ENCODE measurements around the gene PRR15L. TPM values are rescaled to one million over a fixed set of nuclear protein-coding genes. Genes with fewer than 3 reads are reported as not detected.
"Not testable (repeated sequence)": the region's sequence is repeated elsewhere in the genome, so short reads cannot be mapped to it uniquely, and the experiment has no call there.

The PRR15L gene
- under 1 TPM in 5 of 10 donors, not detected in 5; 0.14 to 0.42 (median 0.26) TPM for polyA plus RNA-seq (ENCODE audit: insufficient read length in 10 of 10)
- long read RNA-seq, donor 1, result 0 reads
- long read RNA-seq, donor 2, result 0 reads
- long read RNA-seq, donor 3, result 0 reads
- long read RNA-seq, donor 4, result 0 reads
- long read RNA-seq, donor 5, result 0 reads
- long read RNA-seq, donor 6, result 0 reads
- long read RNA-seq, donor 7, result 0 reads
- long read RNA-seq, donor 8, result 0 reads
- long read RNA-seq, donor 9, result 0 reads

- DNase-seq, result no peak
Observed at GRCh38 chr17:47957591-47958490, at the start of gene PRR15L. Gene PRR15L (minus strand): TSS chr17:47957883. CDS start chr17:47953234, 4,649 bp downstream.

GRCh38 chr17:48006936-48007709, 49.4 kb upstream of the PRR15L start:
- no peak for DNase-seq

- no peak for DNase-seq
Observed at GRCh38 chr17:48004983-48005382, 47.3 kb upstream of the PRR15L start.

- peak in 1 of 3 donors; percentile 24 for DNase-seq
Observed at GRCh38 chr17:48003417-48004151, 45.9 kb upstream of the PRR15L start.

GRCh38 chr17:48002916-48003416, 45.3 kb upstream of the PRR15L start:
- DNase-seq, result no peak

GRCh38 chr17:48002266-48002915, 44.7 kb upstream of the PRR15L start:
- DNase-seq, result peak in 2 of 3 donors; percentile 67 to 70

GRCh38 chr17:48001657-48002056, 44.0 kb upstream of the PRR15L start:
- DNase-seq, result not testable (repeated sequence)

GRCh38 chr17:48001197-48001596, 43.5 kb upstream of the PRR15L start:
- no peak for DNase-seq

GRCh38 chr17:47999582-47999981, 41.9 kb upstream of the PRR15L start:
- DNase-seq, result no peak

GRCh38 chr17:47998044-47998443, 40.4 kb upstream of the PRR15L start:
- DNase-seq, result no peak

GRCh38 chr17:47997586-47997985, 39.9 kb upstream of the PRR15L start:
- DNase-seq, result no peak

GRCh38 chr17:47996201-47996600, 38.5 kb upstream of the PRR15L start:
- no peak for DNase-seq

- DNase-seq, result no peak
Observed at GRCh38 chr17:47995241-47995935, 37.7 kb upstream of the PRR15L start.

GRCh38 chr17:47994724-47995123, 37.0 kb upstream of the PRR15L start:
- no peak for DNase-seq

- no peak for DNase-seq
Observed at GRCh38 chr17:47993964-47994363, 36.3 kb upstream of the PRR15L start.

- no peak for DNase-seq
Observed at GRCh38 chr17:47993031-47993564, 35.4 kb upstream of the PRR15L start.

- DNase-seq, result no peak
Observed at GRCh38 chr17:47992216-47992615, 34.5 kb upstream of the PRR15L start.

- DNase-seq, result peak in 1 of 3 donors; percentile 26
Observed at GRCh38 chr17:47990962-47991731, 33.5 kb upstream of the PRR15L start.

- no peak for DNase-seq
Observed at GRCh38 chr17:47989700-47990099, 32.0 kb upstream of the PRR15L start.
